Measurements from ENCODE around the gene MTUS2.

MTUS2 gene

GRCh38 chr13:29520671-29521070 is 700.5 kb downstream of the MTUS2 start:
- Mint-ChIP-seq H3K27me3 (no peaks in the 10 kb centered on the region), H3K4me3 (no peak overlapping the region), H3K27ac (no peak overlapping the region), H3K4me1 (ENCODE audit: low read depth) (no peaks in the 10 kb centered on the region), H3K9me3 (no peaks in the 10 kb centered on the region), H3K36me3 (ENCODE audit: low read depth) (peaks cover 75% of the 10 kb centered on the region)

- H3K27ac Mint-ChIP-seq = no peak overlapping the region
- H3K27me3 Mint-ChIP-seq = no peaks in the 10 kb centered on the region
- H3K4me3 Mint-ChIP-seq = no peak overlapping the region
- H3K9me3 Mint-ChIP-seq = no peaks in the 10 kb centered on the region
- no peaks in the 10 kb centered on the region for H3K4me1 Mint-ChIP-seq (ENCODE audit: low read depth)
- H3K36me3 Mint-ChIP-seq (ENCODE audit: low read depth) = peaks cover 73% of the 10 kb centered on the region
These were observed 701.2 kb downstream of the MTUS2 start for GRCh38 chr13:29521336-29521735.

GRCh38 chr13:29522044-29522685 is 702.0 kb downstream of the MTUS2 start:
- no peak overlapping the region for H3K27ac Mint-ChIP-seq

GRCh38 chr13:29523199-29523961 is 703.2 kb downstream of the MTUS2 start:
- no peaks in the 10 kb centered on the region for H3K9me3 Mint-ChIP-seq

More at GRCh38 chr13:29522044-29522685, 702.0 kb downstream of the MTUS2 start:
- Mint-ChIP-seq H3K9me3 (no peaks in the 10 kb centered on the region), H3K27me3 (no peaks in the 10 kb centered on the region), H3K36me3 (ENCODE audit: low read depth) (peaks cover 74% of the 10 kb centered on the region), H3K4me1 (ENCODE audit: low read depth) (no peaks in the 10 kb centered on the region), H3K4me3 (no peak overlapping the region)

GRCh38 chr13:29524176-29524575 is 704.0 kb downstream of the MTUS2 start:
- H3K36me3 Mint-ChIP-seq (ENCODE audit: low read depth) = peaks cover 77% of the 10 kb centered on the region
- H3K27ac Mint-ChIP-seq = no peak overlapping the region
- H3K27me3 Mint-ChIP-seq = no peaks in the 10 kb centered on the region
- H3K9me3 Mint-ChIP-seq = no peaks in the 10 kb centered on the region
- no peak overlapping the region for H3K4me3 Mint-ChIP-seq
- no peaks in the 10 kb centered on the region for H3K4me1 Mint-ChIP-seq (ENCODE audit: low read depth)

More at GRCh38 chr13:29523199-29523961, 703.2 kb downstream of the MTUS2 start:
- Mint-ChIP-seq H3K36me3 (ENCODE audit: low read depth) (peaks cover 76% of the 10 kb centered on the region), H3K27ac (no peak overlapping the region), H3K4me3 (no peak overlapping the region), H3K4me1 (ENCODE audit: low read depth) (no peaks in the 10 kb centered on the region), H3K27me3 (no peaks in the 10 kb centered on the region)

GRCh38 chr13:29524641-29525040 is 704.5 kb downstream of the MTUS2 start:
- H3K27me3 Mint-ChIP-seq = no peaks in the 10 kb centered on the region
- no peaks in the 10 kb centered on the region for H3K9me3 Mint-ChIP-seq
- no peak overlapping the region for H3K27ac Mint-ChIP-seq
- H3K4me3 Mint-ChIP-seq = no peak overlapping the region
- H3K36me3 Mint-ChIP-seq (ENCODE audit: low read depth) = peaks cover 80% of the 10 kb centered on the region
- H3K4me1 Mint-ChIP-seq (ENCODE audit: low read depth) = no peaks in the 10 kb centered on the region

- H3K4me3 Mint-ChIP-seq = no peak overlapping the region
- H3K36me3 Mint-ChIP-seq (ENCODE audit: low read depth) = peaks cover 80% of the 10 kb centered on the region
- H3K4me1 Mint-ChIP-seq (ENCODE audit: low read depth) = no peaks in the 10 kb centered on the region
- H3K27ac Mint-ChIP-seq = no peak overlapping the region
- no peaks in the 10 kb centered on the region for H3K9me3 Mint-ChIP-seq
- H3K27me3 Mint-ChIP-seq = no peaks in the 10 kb centered on the region
These were observed 705.6 kb downstream of the MTUS2 start for GRCh38 chr13:29525757-29526156.

- Mint-ChIP-seq H3K4me3 (no peak overlapping the region), H3K27me3 (no peaks in the 10 kb centered on the region), H3K36me3 (ENCODE audit: low read depth) (peaks cover 72% of the 10 kb centered on the region), H3K9me3 (no peaks in the 10 kb centered on the region), H3K4me1 (ENCODE audit: low read depth) (no peaks in the 10 kb centered on the region), H3K27ac (no peak overlapping the region)
These were observed 706.6 kb downstream of the MTUS2 start for GRCh38 chr13:29526741-29527140.

- H3K4me1 Mint-ChIP-seq (ENCODE audit: low read depth) = no peaks in the 10 kb centered on the region
- no peaks in the 10 kb centered on the region for H3K9me3 Mint-ChIP-seq
- no peak overlapping the region for H3K4me3 Mint-ChIP-seq
- H3K36me3 Mint-ChIP-seq (ENCODE audit: low read depth) = peaks cover 71% of the 10 kb centered on the region
- no peaks in the 10 kb centered on the region for H3K27me3 Mint-ChIP-seq
- H3K27ac Mint-ChIP-seq = no peak overlapping the region
These were observed 707.4 kb downstream of the MTUS2 start for GRCh38 chr13:29527511-29527910.

GRCh38 chr13:29527916-29528315 is 707.8 kb downstream of the MTUS2 start:
- H3K4me3 Mint-ChIP-seq = no peak overlapping the region
- H3K9me3 Mint-ChIP-seq = no peaks in the 10 kb centered on the region
- H3K27ac Mint-ChIP-seq = no peak overlapping the region
- H3K4me1 Mint-ChIP-seq (ENCODE audit: low read depth) = no peaks in the 10 kb centered on the region
- no peaks in the 10 kb centered on the region for H3K27me3 Mint-ChIP-seq
- peaks cover 72% of the 10 kb centered on the region for H3K36me3 Mint-ChIP-seq (ENCODE audit: low read depth)

GRCh38 chr13:29529754-29530153 is 709.6 kb downstream of the MTUS2 start:
- no peaks in the 10 kb centered on the region for H3K27me3 Mint-ChIP-seq
- H3K36me3 Mint-ChIP-seq (ENCODE audit: low read depth) = peaks cover 67% of the 10 kb centered on the region
- no peaks in the 10 kb centered on the region for H3K9me3 Mint-ChIP-seq
- H3K4me3 Mint-ChIP-seq = no peak overlapping the region
- no peak overlapping the region for H3K27ac Mint-ChIP-seq
- H3K4me1 Mint-ChIP-seq (ENCODE audit: low read depth) = no peaks in the 10 kb centered on the region

GRCh38 chr13:29530901-29531300 is 710.8 kb downstream of the MTUS2 start:
- Mint-ChIP-seq H3K27me3 (no peaks in the 10 kb centered on the region), H3K36me3 (ENCODE audit: low read depth) (peaks cover 73% of the 10 kb centered on the region), H3K27ac (no peak overlapping the region), H3K9me3 (no peaks in the 10 kb centered on the region), H3K4me3 (no peak overlapping the region), H3K4me1 (ENCODE audit: low read depth) (no peaks in the 10 kb centered on the region)

- no peaks in the 10 kb centered on the region for H3K27me3 Mint-ChIP-seq
- H3K9me3 Mint-ChIP-seq = no peaks in the 10 kb centered on the region
- H3K4me1 Mint-ChIP-seq (ENCODE audit: low read depth) = no peaks in the 10 kb centered on the region
- no peak overlapping the region for H3K27ac Mint-ChIP-seq
- no peak overlapping the region for H3K4me3 Mint-ChIP-seq
- peaks cover 69% of the 10 kb centered on the region for H3K36me3 Mint-ChIP-seq (ENCODE audit: low read depth)
These were observed 712.0 kb downstream of the MTUS2 start for GRCh38 chr13:29532116-29532515.

GRCh38 chr13:29532821-29533220 is 712.7 kb downstream of the MTUS2 start:
- Mint-ChIP-seq H3K9me3 (no peaks in the 10 kb centered on the region), H3K36me3 (ENCODE audit: low read depth) (peaks cover 64% of the 10 kb centered on the region), H3K27ac (no peak overlapping the region), H3K4me3 (no peak overlapping the region), H3K27me3 (no peaks in the 10 kb centered on the region), H3K4me1 (ENCODE audit: low read depth) (peaks cover 1% of the 10 kb centered on the region)

GRCh38 chr13:29534083-29534482 is 713.9 kb downstream of the MTUS2 start:
- Mint-ChIP-seq H3K4me1 (ENCODE audit: low read depth) (peaks cover 8% of the 10 kb centered on the region), H3K27ac (no peak overlapping the region), H3K4me3 (no peak overlapping the region), H3K9me3 (no peaks in the 10 kb centered on the region), H3K27me3 (no peaks in the 10 kb centered on the region), H3K36me3 (ENCODE audit: low read depth) (peaks cover 69% of the 10 kb centered on the region)

Data from stimulated activated naive CD8-positive, alpha-beta T cell treated with anti-CD3 and anti-CD28 coated beads, Interleukin-15, Interleukin-2, amounts not matched to agents 100 ng/mL and 50 ng/mL, for 24 hours (primary cell).